ENCODE results near the gene OPTC. TPM values are rescaled to one million over a fixed set of nuclear protein-coding genes. Genes with fewer than 3 reads are reported as not detected.

Gene OPTC
- total and polyA plus RNA-seq, 2 of the 8 experiments (the other 6 are each of a cell fraction or from before 2014, with no cell fraction given), result 1.1 to 4.0 TPM

GRCh38 chr1:203513585-203514031 is 19.7 kb downstream of the OPTC start (continued):
- TF ChIP-seq CHD7 (IDR thresholded peaks at IDR 0.05; ENCODE audit: insufficient replicate concordance, low read length) (no peak), GTF2F1 (IDR thresholded peaks at IDR 0.05; ENCODE audit: borderline replicate concordance, low read depth, low read length) (no peak)
